Endodermal cell (in vitro differentiated cells): ENCODE data around the gene GBF1. TPM values are rescaled to one million over a fixed set of nuclear protein-coding genes. Genes with fewer than 3 reads are reported as not detected.

ENCODE experiments used
- DNase-seq: peaks from one replicate; pipeline ENCODE4 v3.0.0-alpha.2; 2017
- H3K27ac ChIP-seq: 2 replicates; pipeline ENCODE4 v1.5.1; 2013; ENCODE audit warnings: mild to moderate bottlenecking, low read depth, low read length, moderate library complexity
- H3K27me3 ChIP-seq: 2 replicates; pipeline ENCODE4 v1.6.1; 2013; ENCODE audit warnings: mild to moderate bottlenecking, low read length, moderate library complexity; ENCODE audit not compliant: insufficient read depth, control insufficient read depth, poor library complexity, severe bottlenecking
- H3K36me3 ChIP-seq: 2 replicates; pipeline ENCODE4 v1.7.0; 2013; ENCODE audit warnings: mild to moderate bottlenecking, low read length, moderate library complexity; ENCODE audit not compliant: control insufficient read depth, insufficient read depth
- H3K4me1 ChIP-seq: one replicate; pipeline ENCODE4 v1.7.0; 2013; ENCODE audit warnings: low read length; ENCODE audit not compliant: control insufficient read depth, insufficient read depth
- H3K4me3 ChIP-seq: 2 replicates; pipeline ENCODE4 v1.5.1; 2013; ENCODE audit warnings: mild to moderate bottlenecking, low read length, moderate library complexity
- H3K9ac ChIP-seq: 2 replicates; pipeline ENCODE4 v1.6.1; 2013; ENCODE audit warnings: mild to moderate bottlenecking, low read length, moderate library complexity; ENCODE audit not compliant: poor library complexity, severe bottlenecking; ENCODE audit errors: extremely low read depth
- H3K9me3 ChIP-seq: 2 replicates; pipeline ENCODE4 v1.6.1; 2013; ENCODE audit warnings: mild to moderate bottlenecking, low read length, moderate library complexity; ENCODE audit not compliant: control insufficient read depth
- H3K27ac Mint-ChIP-seq: 2 replicates; pipeline ENCODE4 v1.8.0; 2020; ENCODE audit warnings: mixed read lengths
- H3K27me3 Mint-ChIP-seq: 2 replicates; pipeline ENCODE4 v1.8.0; 2021; ENCODE audit warnings: mild to moderate bottlenecking, mixed read lengths; ENCODE audit not compliant: insufficient read depth
- H3K36me3 Mint-ChIP-seq: 2 replicates; pipeline ENCODE4 v1.8.0; 2020; ENCODE audit warnings: low read depth, mixed read lengths
- H3K4me1 Mint-ChIP-seq: 2 replicates; pipeline ENCODE4 v1.8.0; 2020; ENCODE audit warnings: mixed read lengths
- H3K4me3 Mint-ChIP-seq: 2 replicates; pipeline ENCODE4 v1.8.0; 2020; ENCODE audit warnings: mild to moderate bottlenecking, moderate library complexity, mixed read lengths
- H3K9me3 Mint-ChIP-seq: 2 replicates; pipeline ENCODE4 v1.8.0; 2020; ENCODE audit warnings: mild to moderate bottlenecking, mixed read lengths
- WGBS, 2 experiments: methylation state at CpG; one replicate each; pipeline versions ENCODE4 v1.1.5 to v1.1.7; 2013; ENCODE audit warnings: missing lambda C conversion rate in 2 of 2, mixed read lengths in 1 of 2; ENCODE audit not compliant: insufficient coverage in 1 of 2, insufficient read length in 1 of 2; 5-methylcytosine and 5-hydroxymethylcytosine counted together
- total RNA-seq, 2 donors: library from RNA; stranded (reverse); fragmentation: NEBNext Ultra II Directional in 1 of 2; extraction: Animal tissue kit (Norgen Biotek cat#: 25700) in 1 of 2; gene quantifications; 2 replicates in 1 of 2; 3 replicates in 1 of 2; pipeline ENCODE4 v1.2.1, GENCODE V29; 2021
- TF ChIP-seq, protein P1 (sequence below): fragments of 200-600 bp; sonication (generic); conservative IDR thresholded peaks from 2 replicates; pipeline ENCODE4 v1.5.0; 2021; ENCODE audit warnings: antibody characterized with exemption, mild to moderate bottlenecking

GBF1 gene
- total RNA-seq, 2 donors from 2014 or later: 31.1 to 31.4 TPM

DNA sequence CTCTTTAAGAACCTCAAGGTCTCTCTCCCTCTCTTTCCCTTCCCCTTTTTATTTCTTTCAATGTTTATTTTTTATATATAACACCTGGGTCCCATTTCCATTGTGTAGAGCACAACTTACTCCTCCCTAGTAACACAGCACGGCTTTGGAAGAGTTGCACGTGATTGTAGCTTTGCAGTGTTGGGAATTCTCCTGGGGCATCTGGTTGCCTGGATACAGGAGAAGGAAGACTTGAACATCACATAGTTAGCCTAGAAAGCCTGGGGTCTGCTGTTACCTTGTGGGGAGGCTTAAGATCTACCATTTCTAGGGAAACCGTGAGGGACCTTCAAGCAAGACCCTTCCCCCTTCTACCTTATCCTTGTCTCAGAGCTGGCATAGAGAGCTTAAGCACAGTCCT is 109.1 kb downstream of the GBF1 start:
- no peak overlapping the region for H3K27ac Mint-ChIP-seq
- Histone ChIP-seq H3K4me3 (no peak overlapping the region), H3K4me1 (no peaks in the 10 kb centered on the region), H3K27ac (no peak overlapping the region), H3K27me3 (no peaks in the 10 kb centered on the region), H3K9ac (no peak overlapping the region), H3K36me3 (peaks cover 67% of the 10 kb centered on the region), H3K9me3 (no peaks in the 10 kb centered on the region)
- TF ChIP-seq, protein P1, sequence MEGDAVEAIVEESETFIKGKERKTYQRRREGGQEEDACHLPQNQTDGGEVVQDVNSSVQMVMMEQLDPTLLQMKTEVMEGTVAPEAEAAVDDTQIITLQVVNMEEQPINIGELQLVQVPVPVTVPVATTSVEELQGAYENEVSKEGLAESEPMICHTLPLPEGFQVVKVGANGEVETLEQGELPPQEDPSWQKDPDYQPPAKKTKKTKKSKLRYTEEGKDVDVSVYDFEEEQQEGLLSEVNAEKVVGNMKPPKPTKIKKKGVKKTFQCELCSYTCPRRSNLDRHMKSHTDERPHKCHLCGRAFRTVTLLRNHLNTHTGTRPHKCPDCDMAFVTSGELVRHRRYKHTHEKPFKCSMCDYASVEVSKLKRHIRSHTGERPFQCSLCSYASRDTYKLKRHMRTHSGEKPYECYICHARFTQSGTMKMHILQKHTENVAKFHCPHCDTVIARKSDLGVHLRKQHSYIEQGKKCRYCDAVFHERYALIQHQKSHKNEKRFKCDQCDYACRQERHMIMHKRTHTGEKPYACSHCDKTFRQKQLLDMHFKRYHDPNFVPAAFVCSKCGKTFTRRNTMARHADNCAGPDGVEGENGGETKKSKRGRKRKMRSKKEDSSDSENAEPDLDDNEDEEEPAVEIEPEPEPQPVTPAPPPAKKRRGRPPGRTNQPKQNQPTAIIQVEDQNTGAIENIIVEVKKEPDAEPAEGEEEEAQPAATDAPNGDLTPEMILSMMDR: no peak
- no peaks in the 10 kb centered on the region for H3K9me3 Mint-ChIP-seq
- H3K36me3 Mint-ChIP-seq: peaks cover 17% of the 10 kb centered on the region
- 93% methylated on average over 3 of the region's 3 CpGs; no CpG with 5 or more reads in 1 of the 2 experiments for WGBS, 2 experiments
- H3K4me1 Mint-ChIP-seq: no peaks in the 10 kb centered on the region
- H3K27me3 Mint-ChIP-seq: no peaks in the 10 kb centered on the region
- H3K4me3 Mint-ChIP-seq: no peak overlapping the region
- DNase-seq: no peak

DNA sequence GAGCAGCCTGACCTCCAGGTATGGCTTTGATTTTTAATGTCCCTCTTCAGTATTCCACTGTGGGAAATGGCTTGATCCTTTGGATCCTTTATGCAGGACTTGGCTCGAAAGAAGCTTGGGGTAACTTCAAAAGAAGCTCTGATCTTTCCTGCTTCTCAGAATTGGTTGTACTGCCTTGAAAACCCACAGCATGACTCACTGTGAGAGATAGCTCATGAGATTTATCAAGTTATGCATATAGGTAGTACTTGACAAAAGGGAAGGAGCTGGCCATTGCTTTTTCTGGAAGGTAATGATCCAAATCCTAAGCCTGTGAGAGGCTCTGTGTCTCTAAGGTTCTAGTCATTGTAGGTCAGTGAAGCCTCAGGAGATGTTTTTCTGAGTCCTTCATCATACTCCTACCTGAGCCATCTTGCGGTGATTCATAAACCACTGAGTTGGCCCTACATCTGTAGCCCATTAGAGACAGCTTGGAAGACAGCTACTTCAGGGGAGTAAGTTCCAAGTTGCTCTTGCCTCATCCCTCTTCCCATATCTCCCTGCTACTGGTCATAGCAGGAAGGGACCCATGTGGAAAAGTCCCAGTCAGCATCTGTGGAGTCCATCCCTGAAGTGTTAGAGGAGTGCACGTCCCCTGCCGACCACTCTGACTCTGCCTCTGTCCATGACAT is 113.5 kb downstream of the GBF1 start:
- Histone ChIP-seq H3K4me3 (no peak overlapping the region), H3K4me1 (no peaks in the 10 kb centered on the region), H3K27ac (no peak overlapping the region), H3K9me3 (no peaks in the 10 kb centered on the region), H3K36me3 (peaks cover 84% of the 10 kb centered on the region), H3K27me3 (no peaks in the 10 kb centered on the region), H3K9ac (no peak overlapping the region)
- Mint-ChIP-seq H3K4me1 (no peaks in the 10 kb centered on the region), H3K4me3 (no peak overlapping the region), H3K9me3 (no peaks in the 10 kb centered on the region), H3K27me3 (no peaks in the 10 kb centered on the region), H3K36me3 (peaks cover 44% of the 10 kb centered on the region), H3K27ac (no peak overlapping the region)
- DNase-seq: no peak
- WGBS, 2 experiments: 89 to 96% methylated on average over 4 of the region's 4 CpGs
- TF ChIP-seq, protein P1: no peak

DNA sequence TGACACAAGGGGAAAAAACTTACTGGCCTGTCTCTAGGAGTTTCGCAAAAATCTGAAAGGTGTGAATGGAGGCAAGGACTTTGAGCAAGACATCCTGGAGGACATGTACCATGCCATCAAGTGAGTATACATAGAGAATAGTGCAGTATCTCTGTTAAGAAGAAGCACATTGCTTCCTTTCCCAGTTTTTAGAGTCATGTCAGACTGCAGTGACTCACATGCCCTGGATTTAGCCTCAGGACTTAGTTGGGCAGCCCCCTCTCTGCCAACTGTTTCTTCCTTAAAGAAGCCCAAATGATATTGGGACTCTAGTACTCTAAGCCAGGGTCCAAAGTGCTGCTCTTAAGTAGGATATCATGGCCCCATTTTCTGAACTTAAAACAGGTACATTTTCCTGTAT is 122.1 kb downstream of the GBF1 start:
- WGBS, 2 experiments: 88 to 100% methylated on average over 1 of the region's 1 CpG
- no peaks in the 10 kb centered on the region for H3K4me1 ChIP-seq
- no peak overlapping the region for H3K4me3 Mint-ChIP-seq
- no peaks in the 10 kb centered on the region for H3K27me3 ChIP-seq
- H3K9me3 ChIP-seq: no peaks in the 10 kb centered on the region
- TF ChIP-seq, protein P1: no peak
- no peak overlapping the region for H3K27ac Mint-ChIP-seq
- H3K9me3 Mint-ChIP-seq: no peaks in the 10 kb centered on the region
- no peaks in the 10 kb centered on the region for H3K27me3 Mint-ChIP-seq
- no peak overlapping the region for H3K4me3 ChIP-seq
- H3K4me1 Mint-ChIP-seq: no peaks in the 10 kb centered on the region
- no peak overlapping the region for H3K27ac ChIP-seq
- peaks cover 90% of the 10 kb centered on the region for H3K36me3 ChIP-seq
- no peak overlapping the region for H3K9ac ChIP-seq
- DNase-seq: no peak
- peaks cover 85% of the 10 kb centered on the region for H3K36me3 Mint-ChIP-seq
